ENCODE results near the gene PALM.

PALM gene

GRCh38 chr19:780935-781334, 72.2 kb downstream of the PALM start:
- Histone ChIP-seq H3K9me3 (ENCODE audit: low read length) (no peaks in the 10 kb centered on the region), H3K4me1 (ENCODE audit: insufficient read depth, low read length, severe bottlenecking) (no peaks in the 10 kb centered on the region), H3K9me2 (ENCODE audit: low read depth, low read length) (no peaks in the 10 kb centered on the region), H3K4me2 (ENCODE audit: low read length) (no peak overlapping the region), H3K27me3 (ENCODE audit: insufficient read depth, low read length) (peaks cover 11% of the 10 kb centered on the region), H2AFZ (ENCODE audit: low read length) (no peak overlapping the region), H3K9ac (ENCODE audit: low read length) (no peak overlapping the region), H3K36me3 (ENCODE audit: insufficient read depth, low read length) (no peaks in the 10 kb centered on the region), H3F3A (ENCODE audit: insufficient read depth, low read length) (no peaks in the 10 kb centered on the region), H3K4me3 (ENCODE audit: low read depth, low read length, poor library complexity, severe bottlenecking) (no peak overlapping the region), H3K79me2 (ENCODE audit: insufficient read depth, low read length) (no peaks in the 10 kb centered on the region), H3K27ac (ENCODE audit: low read depth, low read length, poor library complexity, severe bottlenecking) (no peak overlapping the region), H4K20me1 (ENCODE audit: insufficient read depth, low read length) (no peaks in the 10 kb centered on the region)
- no peak for TF ChIP-seq CTCF (IDR thresholded peaks at IDR 0.05; ENCODE audit: low read length)
- TF ChIP-seq EZH2 (IDR thresholded peaks at IDR 0.05; ENCODE audit: borderline replicate concordance, low read length) = no peak

DNA sequence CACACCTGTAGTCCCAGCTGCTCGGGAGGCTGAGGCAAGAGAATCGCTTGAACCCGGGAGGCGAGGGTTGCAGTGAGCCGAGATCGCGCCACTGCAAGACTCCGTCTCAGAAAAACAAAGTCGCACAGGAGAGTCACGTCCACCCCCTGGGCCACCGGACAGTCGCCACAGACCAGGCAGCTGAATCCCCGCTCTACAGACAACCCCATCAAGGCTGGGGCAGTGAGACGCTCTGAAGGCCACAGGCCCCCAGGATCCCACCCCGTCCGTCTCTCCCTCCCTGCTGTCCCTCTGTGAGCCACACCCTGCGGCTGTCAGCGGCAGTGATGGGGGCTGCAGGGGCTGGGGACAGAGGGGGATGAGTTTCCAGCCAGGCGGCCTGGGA, 73.1 kb downstream of the PALM start:
- H3K9ac ChIP-seq (ENCODE audit: low read length) = no peak overlapping the region
- no peaks in the 10 kb centered on the region for H3K4me1 ChIP-seq (ENCODE audit: insufficient read depth, low read length, severe bottlenecking)
- H2AFZ ChIP-seq (ENCODE audit: low read length) = no peak overlapping the region
- no peaks in the 10 kb centered on the region for H3K79me2 ChIP-seq (ENCODE audit: insufficient read depth, low read length)
- no peak overlapping the region for H3K4me2 ChIP-seq (ENCODE audit: low read length)
- H3K4me3 ChIP-seq (ENCODE audit: low read depth, low read length, poor library complexity, severe bottlenecking) = no peak overlapping the region
- H3K9me2 ChIP-seq (ENCODE audit: low read depth, low read length) = no peaks in the 10 kb centered on the region
- no peaks in the 10 kb centered on the region for H3K9me3 ChIP-seq (ENCODE audit: low read length)
- H3K27ac ChIP-seq (ENCODE audit: low read depth, low read length, poor library complexity, severe bottlenecking) = no peak overlapping the region
- peaks cover 11% of the 10 kb centered on the region for H3K27me3 ChIP-seq (ENCODE audit: insufficient read depth, low read length)
- no peaks in the 10 kb centered on the region for H3K36me3 ChIP-seq (ENCODE audit: insufficient read depth, low read length)
- no peaks in the 10 kb centered on the region for H4K20me1 ChIP-seq (ENCODE audit: insufficient read depth, low read length)
- TF ChIP-seq EZH2 (IDR thresholded peaks at IDR 0.05; ENCODE audit: borderline replicate concordance, low read length) (no peak), CTCF (IDR thresholded peaks at IDR 0.05; ENCODE audit: low read length) (no peak)
- no peaks in the 10 kb centered on the region for H3F3A ChIP-seq (ENCODE audit: insufficient read depth, low read length)

- Histone ChIP-seq H3K4me3 (ENCODE audit: low read depth, low read length, poor library complexity, severe bottlenecking) (no peak overlapping the region), H3K36me3 (ENCODE audit: insufficient read depth, low read length) (no peaks in the 10 kb centered on the region), H3K9ac (ENCODE audit: low read length) (no peak overlapping the region), H3K27me3 (ENCODE audit: insufficient read depth, low read length) (peaks cover 12% of the 10 kb centered on the region), H4K20me1 (ENCODE audit: insufficient read depth, low read length) (no peaks in the 10 kb centered on the region), H3K4me1 (ENCODE audit: insufficient read depth, low read length, severe bottlenecking) (no peaks in the 10 kb centered on the region), H3K79me2 (ENCODE audit: insufficient read depth, low read length) (no peaks in the 10 kb centered on the region), H3K4me2 (ENCODE audit: low read length) (no peak overlapping the region), H2AFZ (ENCODE audit: low read length) (no peak overlapping the region), H3K9me3 (ENCODE audit: low read length) (no peaks in the 10 kb centered on the region), H3K9me2 (ENCODE audit: low read depth, low read length) (no peaks in the 10 kb centered on the region), H3K27ac (ENCODE audit: low read depth, low read length, poor library complexity, severe bottlenecking) (no peak overlapping the region), H3F3A (ENCODE audit: insufficient read depth, low read length) (no peaks in the 10 kb centered on the region)
- TF ChIP-seq EZH2 (IDR thresholded peaks at IDR 0.05; ENCODE audit: borderline replicate concordance, low read length) = no peak
- TF ChIP-seq CTCF (IDR thresholded peaks at IDR 0.05; ENCODE audit: low read length) = no peak
Measured at GRCh38 chr19:782185-782877, 73.6 kb downstream of the PALM start.

Measured in OCI-LY1 (cell line).